GM23338 (cell line): ENCODE results near the gene TSPAN19. TPM values are rescaled to one million over a fixed set of nuclear protein-coding genes. Genes with fewer than 3 reads are reported as not detected.

Experiments
- ATAC-seq: fragments of 200-7000 bp; cut with Tn5 transposase; 3 replicates; pipeline ENCODE4 v1.9.1; 2020
- DNase-seq: peaks from one replicate; pipeline ENCODE4 v3.0.0-alpha.2; 2015; ENCODE audit warnings: low spot score
- H2AFZ ChIP-seq: fragments of 200-600 bp; sonication (generic); 2 replicates; pipeline ENCODE4 v1.8.0; 2016; ENCODE audit warnings: antibody characterized with exemption, mild to moderate bottlenecking, moderate library complexity
- H3F3A ChIP-seq: fragments of 200-600 bp; sonication (generic); replicated peaks from 2 replicates; pipeline ENCODE4 v1.8.0; 2017; ENCODE audit warnings: antibody characterized with exemption, mixed run types, low read depth
- H3K27ac ChIP-seq: fragments of 200-600 bp; sonication (generic); 2 replicates; pipeline ENCODE4 v1.6.1; 2016; ENCODE audit warnings: low read depth
- H3K27me3 ChIP-seq: fragments of 200-600 bp; sonication (generic); 2 replicates; pipeline ENCODE4 v1.8.0; 2016; ENCODE audit warnings: mild to moderate bottlenecking, mixed run types, moderate library complexity; ENCODE audit not compliant: insufficient read depth
- H3K36me3 ChIP-seq: fragments of 200-600 bp; sonication (generic); 2 replicates; pipeline ENCODE4 v1.8.0; 2016; ENCODE audit warnings: mild to moderate bottlenecking; ENCODE audit not compliant: insufficient read depth
- H3K4me1 ChIP-seq: fragments of 200-600 bp; sonication (generic); 2 replicates; pipeline ENCODE4 v1.8.0; 2016; ENCODE audit warnings: mild to moderate bottlenecking, moderate library complexity; ENCODE audit not compliant: insufficient read depth
- H3K4me2 ChIP-seq: fragments of 200-600 bp; sonication (generic); 2 replicates; pipeline ENCODE4 v1.7.1; 2017; ENCODE audit warnings: mixed run types
- H3K4me3 ChIP-seq: fragments of 200-600 bp; sonication (generic); 2 replicates; pipeline ENCODE4 v1.6.1; 2016; ENCODE audit warnings: mixed run types
- H3K79me2 ChIP-seq: fragments of 200-600 bp; sonication (generic); replicated peaks from 2 replicates; pipeline ENCODE4 v1.8.0; 2017; ENCODE audit warnings: mild to moderate bottlenecking; ENCODE audit not compliant: insufficient read depth
- H3K9me2 ChIP-seq: fragments of 200-600 bp; sonication (generic); 2 replicates; pipeline ENCODE4 v1.8.0; 2017; ENCODE audit not compliant: insufficient read depth
- H4K20me1 ChIP-seq: fragments of 200-600 bp; sonication (generic); replicated peaks from 2 replicates; pipeline ENCODE4 v1.8.0; 2017; ENCODE audit warnings: mild to moderate bottlenecking; ENCODE audit not compliant: insufficient read depth
- H3K27ac Mint-ChIP-seq: 2 replicates; pipeline ENCODE4 v1.8.0; 2020; ENCODE audit warnings: inconsistent platforms, mild to moderate bottlenecking, moderate library complexity, mixed read lengths
- H3K27me3 Mint-ChIP-seq: 3 replicates; pipeline ENCODE4 v1.8.0; 2022; ENCODE audit warnings: low read depth, mild to moderate bottlenecking, moderate library complexity, mixed read lengths, inconsistent platforms; ENCODE audit not compliant: insufficient read depth, poor library complexity
- H3K36me3 Mint-ChIP-seq: 3 replicates; pipeline ENCODE4 v1.8.0; 2021; ENCODE audit warnings: low read depth, mild to moderate bottlenecking, inconsistent platforms, moderate library complexity, mixed read lengths
- H3K4me1 Mint-ChIP-seq: 3 replicates; pipeline ENCODE4 v1.8.0; 2020; ENCODE audit warnings: mild to moderate bottlenecking, inconsistent platforms, mixed read lengths
- H3K4me3 Mint-ChIP-seq: 3 replicates; pipeline ENCODE4 v1.8.0; 2021; ENCODE audit warnings: moderate library complexity, mild to moderate bottlenecking, inconsistent platforms, mixed read lengths
- H3K9me3 Mint-ChIP-seq: 3 replicates; pipeline ENCODE4 v1.8.0; 2020; ENCODE audit warnings: moderate library complexity, mild to moderate bottlenecking, inconsistent platforms, mixed read lengths
- CREB1 ChIP-seq: fragments of 250-450 bp; sonication (Bioruptor Pico); IDR thresholded peaks from 2 replicates; pipeline ENCODE4 v1.5.0; 2020; ENCODE audit warnings: low read depth, mild to moderate bottlenecking, moderate library complexity
- EZH2 ChIP-seq: fragments of 200-600 bp; sonication (generic); IDR thresholded peaks from one replicate; pipeline ENCODE4 v1.8.0; 2017; ENCODE audit warnings: antibody characterized with exemption, mild to moderate bottlenecking, low read depth; ENCODE audit not compliant: unreplicated experiment
- EZH2phosphoT487 ChIP-seq: fragments of 200-600 bp; sonication (generic); IDR thresholded peaks from one replicate; pipeline ENCODE4 v1.8.1; 2018; ENCODE audit warnings: antibody characterized with exemption; ENCODE audit not compliant: unreplicated experiment
- STAT1 ChIP-seq: IDR thresholded peaks from one replicate; pipeline ENCODE4 v1.6.1; 2016; ENCODE audit warnings: antibody characterized with exemption; ENCODE audit not compliant: unreplicated experiment
- ZNF114 ChIP-seq: fragments of 250-450 bp; sonication (Bioruptor Pico); IDR thresholded peaks from 2 replicates; pipeline ENCODE4 v1.5.0; 2020; ENCODE audit warnings: mild to moderate bottlenecking, moderate library complexity
- ZNF331 ChIP-seq: fragments of 250-450 bp; sonication (Bioruptor Pico); IDR thresholded peaks from 2 replicates; pipeline ENCODE4 v1.5.0; 2020; ENCODE audit warnings: low read depth, mild to moderate bottlenecking, moderate library complexity
- polyA plus RNA-seq: library from polyadenylated mRNA; unstranded; fragments of >200 nt; fragmentation: Nextera tagmentation; extraction: Ambion mirVana; gene quantifications from 2 replicates; pipeline ENCODE4 v1.2.1, GENCODE V29; 2016
- total RNA-seq: library from RNA; depleted of rRNA; stranded (reverse); fragments of >200 nt; shearing (Covaris generic); gene quantifications from 2 replicates; pipeline ENCODE4 v1.2.3, GENCODE V29; 2014
- TF ChIP-seq, protein P1 (sequence below), 2 experiments: fragments of 200-600 bp in 1 of 2; sonication (generic) in 1 of 2; conservative IDR thresholded peaks; 2 replicates each; pipeline versions ENCODE4 v1.5.1 to v1.6.1; 2016 to 2017; ENCODE audit warnings: antibody characterized with exemption in 2 of 2, low read depth in 2 of 2, mild to moderate bottlenecking in 2 of 2, moderate library complexity in 1 of 2
- TF ChIP-seq, protein P2 (sequence below): IDR thresholded peaks from 2 replicates; pipeline ENCODE4 v1.6.1; 2016; ENCODE audit warnings: antibody characterized with exemption
- TF ChIP-seq, protein P3 (sequence below): IDR thresholded peaks from one replicate; pipeline ENCODE4 v1.6.1; 2018; ENCODE audit warnings: antibody characterized with exemption; ENCODE audit not compliant: unreplicated experiment
- TF ChIP-seq, protein P4 (sequence below): fragments of 250-450 bp; sonication (Bioruptor Pico); IDR thresholded peaks from 2 replicates; pipeline ENCODE4 v1.5.0; 2020; ENCODE audit warnings: mild to moderate bottlenecking, moderate library complexity

Gene TSPAN19
- total and polyA plus RNA-seq, 2 experiments from 2014 or later = 0.44 to 0.80 TPM

DNA sequence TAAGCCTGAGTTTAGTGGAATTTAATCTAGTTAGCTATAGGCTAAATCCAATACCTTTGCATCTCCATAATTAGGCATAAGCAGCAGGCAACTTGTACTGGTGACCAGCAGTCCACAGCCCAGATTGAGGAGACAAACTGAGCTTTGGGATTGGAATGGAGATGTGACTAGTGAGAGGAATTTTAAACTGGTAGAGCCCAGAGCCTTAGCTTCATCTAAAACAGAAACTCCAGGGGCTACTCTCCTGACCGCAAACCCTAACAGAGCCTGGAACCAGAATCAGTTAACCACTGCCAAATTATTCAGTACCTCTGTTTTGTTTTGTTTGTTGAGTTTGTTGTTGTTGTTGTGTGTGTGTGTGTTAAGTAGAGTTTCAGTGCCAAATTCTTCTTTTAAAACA is 53.2 kb downstream of the TSPAN19 start (continued):
- TF ChIP-seq, protein P1, sequence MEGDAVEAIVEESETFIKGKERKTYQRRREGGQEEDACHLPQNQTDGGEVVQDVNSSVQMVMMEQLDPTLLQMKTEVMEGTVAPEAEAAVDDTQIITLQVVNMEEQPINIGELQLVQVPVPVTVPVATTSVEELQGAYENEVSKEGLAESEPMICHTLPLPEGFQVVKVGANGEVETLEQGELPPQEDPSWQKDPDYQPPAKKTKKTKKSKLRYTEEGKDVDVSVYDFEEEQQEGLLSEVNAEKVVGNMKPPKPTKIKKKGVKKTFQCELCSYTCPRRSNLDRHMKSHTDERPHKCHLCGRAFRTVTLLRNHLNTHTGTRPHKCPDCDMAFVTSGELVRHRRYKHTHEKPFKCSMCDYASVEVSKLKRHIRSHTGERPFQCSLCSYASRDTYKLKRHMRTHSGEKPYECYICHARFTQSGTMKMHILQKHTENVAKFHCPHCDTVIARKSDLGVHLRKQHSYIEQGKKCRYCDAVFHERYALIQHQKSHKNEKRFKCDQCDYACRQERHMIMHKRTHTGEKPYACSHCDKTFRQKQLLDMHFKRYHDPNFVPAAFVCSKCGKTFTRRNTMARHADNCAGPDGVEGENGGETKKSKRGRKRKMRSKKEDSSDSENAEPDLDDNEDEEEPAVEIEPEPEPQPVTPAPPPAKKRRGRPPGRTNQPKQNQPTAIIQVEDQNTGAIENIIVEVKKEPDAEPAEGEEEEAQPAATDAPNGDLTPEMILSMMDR (conservative IDR thresholded peaks at IDR 0.05; ENCODE audit: low read depth in 2 of 2) = no peak
- TF ChIP-seq, protein P2, sequence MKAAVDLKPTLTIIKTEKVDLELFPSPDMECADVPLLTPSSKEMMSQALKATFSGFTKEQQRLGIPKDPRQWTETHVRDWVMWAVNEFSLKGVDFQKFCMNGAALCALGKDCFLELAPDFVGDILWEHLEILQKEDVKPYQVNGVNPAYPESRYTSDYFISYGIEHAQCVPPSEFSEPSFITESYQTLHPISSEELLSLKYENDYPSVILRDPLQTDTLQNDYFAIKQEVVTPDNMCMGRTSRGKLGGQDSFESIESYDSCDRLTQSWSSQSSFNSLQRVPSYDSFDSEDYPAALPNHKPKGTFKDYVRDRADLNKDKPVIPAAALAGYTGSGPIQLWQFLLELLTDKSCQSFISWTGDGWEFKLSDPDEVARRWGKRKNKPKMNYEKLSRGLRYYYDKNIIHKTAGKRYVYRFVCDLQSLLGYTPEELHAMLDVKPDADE = no peak
- TF ChIP-seq, protein P3, sequence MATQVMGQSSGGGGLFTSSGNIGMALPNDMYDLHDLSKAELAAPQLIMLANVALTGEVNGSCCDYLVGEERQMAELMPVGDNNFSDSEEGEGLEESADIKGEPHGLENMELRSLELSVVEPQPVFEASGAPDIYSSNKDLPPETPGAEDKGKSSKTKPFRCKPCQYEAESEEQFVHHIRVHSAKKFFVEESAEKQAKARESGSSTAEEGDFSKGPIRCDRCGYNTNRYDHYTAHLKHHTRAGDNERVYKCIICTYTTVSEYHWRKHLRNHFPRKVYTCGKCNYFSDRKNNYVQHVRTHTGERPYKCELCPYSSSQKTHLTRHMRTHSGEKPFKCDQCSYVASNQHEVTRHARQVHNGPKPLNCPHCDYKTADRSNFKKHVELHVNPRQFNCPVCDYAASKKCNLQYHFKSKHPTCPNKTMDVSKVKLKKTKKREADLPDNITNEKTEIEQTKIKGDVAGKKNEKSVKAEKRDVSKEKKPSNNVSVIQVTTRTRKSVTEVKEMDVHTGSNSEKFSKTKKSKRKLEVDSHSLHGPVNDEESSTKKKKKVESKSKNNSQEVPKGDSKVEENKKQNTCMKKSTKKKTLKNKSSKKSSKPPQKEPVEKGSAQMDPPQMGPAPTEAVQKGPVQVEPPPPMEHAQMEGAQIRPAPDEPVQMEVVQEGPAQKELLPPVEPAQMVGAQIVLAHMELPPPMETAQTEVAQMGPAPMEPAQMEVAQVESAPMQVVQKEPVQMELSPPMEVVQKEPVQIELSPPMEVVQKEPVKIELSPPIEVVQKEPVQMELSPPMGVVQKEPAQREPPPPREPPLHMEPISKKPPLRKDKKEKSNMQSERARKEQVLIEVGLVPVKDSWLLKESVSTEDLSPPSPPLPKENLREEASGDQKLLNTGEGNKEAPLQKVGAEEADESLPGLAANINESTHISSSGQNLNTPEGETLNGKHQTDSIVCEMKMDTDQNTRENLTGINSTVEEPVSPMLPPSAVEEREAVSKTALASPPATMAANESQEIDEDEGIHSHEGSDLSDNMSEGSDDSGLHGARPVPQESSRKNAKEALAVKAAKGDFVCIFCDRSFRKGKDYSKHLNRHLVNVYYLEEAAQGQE = no peak
- no peak for TF ChIP-seq ZNF114 (CRISPR knock-in tag)
- TF ChIP-seq EZH2phosphoT487 = no peak
- TF ChIP-seq STAT1 = no peak
- no peak for TF ChIP-seq CREB1 (CRISPR knock-in tag)

DNA sequence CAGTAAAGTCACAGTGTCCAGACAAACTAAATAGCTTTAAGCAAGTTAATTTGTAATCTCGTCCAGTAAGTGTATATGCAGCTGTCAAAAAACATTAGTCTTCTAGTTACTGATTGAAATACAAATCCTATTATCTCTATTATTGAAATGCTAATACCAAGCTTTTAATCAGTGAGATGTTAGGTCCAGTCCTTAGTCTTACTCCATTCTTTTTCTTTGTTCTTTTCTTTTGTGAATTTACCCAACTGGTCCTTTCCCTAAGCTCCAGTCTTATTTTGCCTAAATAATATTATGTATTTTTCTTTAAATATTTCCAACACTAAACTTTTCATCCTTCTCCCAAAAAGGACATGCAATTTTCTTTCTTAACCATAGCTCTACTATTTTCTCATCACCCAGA is 57.2 kb downstream of the TSPAN19 start:
- H4K20me1 ChIP-seq = no peaks in the 10 kb centered on the region
- ATAC-seq (no peak), DNase-seq (no peak)
- peaks cover 6% of the 10 kb centered on the region; the same call in 1 of the 2 replicates for H3K4me1 ChIP-seq
- H3K4me3 Mint-ChIP-seq = no peak overlapping the region
- H3F3A ChIP-seq = no peaks in the 10 kb centered on the region
- no peaks in the 10 kb centered on the region for H3K36me3 ChIP-seq
- peaks cover 5% of the 10 kb centered on the region; the same call in 1 of the 3 replicates for H3K36me3 Mint-ChIP-seq
- H3K9me2 ChIP-seq = no peaks in the 10 kb centered on the region; the same call in 1 of the 2 replicates
- no peaks in the 10 kb centered on the region for H3K79me2 ChIP-seq
- no peak overlapping the region for H3K27ac ChIP-seq
- no peaks in the 10 kb centered on the region for H3K27me3 ChIP-seq
- H3K27ac Mint-ChIP-seq = no peak overlapping the region
- H3K4me3 ChIP-seq = no peak overlapping the region
- H3K9me3 Mint-ChIP-seq = peaks cover 5% of the 10 kb centered on the region; the same call in 1 of the 3 replicates
- H3K27me3 Mint-ChIP-seq = peaks cover 2% of the 10 kb centered on the region
- H3K4me1 Mint-ChIP-seq = peaks cover 19% of the 10 kb centered on the region; the same call in 2 of the 3 replicates
- no peak overlapping the region for H2AFZ ChIP-seq
- no peak overlapping the region for H3K4me2 ChIP-seq
- TF ChIP-seq, protein P4, sequence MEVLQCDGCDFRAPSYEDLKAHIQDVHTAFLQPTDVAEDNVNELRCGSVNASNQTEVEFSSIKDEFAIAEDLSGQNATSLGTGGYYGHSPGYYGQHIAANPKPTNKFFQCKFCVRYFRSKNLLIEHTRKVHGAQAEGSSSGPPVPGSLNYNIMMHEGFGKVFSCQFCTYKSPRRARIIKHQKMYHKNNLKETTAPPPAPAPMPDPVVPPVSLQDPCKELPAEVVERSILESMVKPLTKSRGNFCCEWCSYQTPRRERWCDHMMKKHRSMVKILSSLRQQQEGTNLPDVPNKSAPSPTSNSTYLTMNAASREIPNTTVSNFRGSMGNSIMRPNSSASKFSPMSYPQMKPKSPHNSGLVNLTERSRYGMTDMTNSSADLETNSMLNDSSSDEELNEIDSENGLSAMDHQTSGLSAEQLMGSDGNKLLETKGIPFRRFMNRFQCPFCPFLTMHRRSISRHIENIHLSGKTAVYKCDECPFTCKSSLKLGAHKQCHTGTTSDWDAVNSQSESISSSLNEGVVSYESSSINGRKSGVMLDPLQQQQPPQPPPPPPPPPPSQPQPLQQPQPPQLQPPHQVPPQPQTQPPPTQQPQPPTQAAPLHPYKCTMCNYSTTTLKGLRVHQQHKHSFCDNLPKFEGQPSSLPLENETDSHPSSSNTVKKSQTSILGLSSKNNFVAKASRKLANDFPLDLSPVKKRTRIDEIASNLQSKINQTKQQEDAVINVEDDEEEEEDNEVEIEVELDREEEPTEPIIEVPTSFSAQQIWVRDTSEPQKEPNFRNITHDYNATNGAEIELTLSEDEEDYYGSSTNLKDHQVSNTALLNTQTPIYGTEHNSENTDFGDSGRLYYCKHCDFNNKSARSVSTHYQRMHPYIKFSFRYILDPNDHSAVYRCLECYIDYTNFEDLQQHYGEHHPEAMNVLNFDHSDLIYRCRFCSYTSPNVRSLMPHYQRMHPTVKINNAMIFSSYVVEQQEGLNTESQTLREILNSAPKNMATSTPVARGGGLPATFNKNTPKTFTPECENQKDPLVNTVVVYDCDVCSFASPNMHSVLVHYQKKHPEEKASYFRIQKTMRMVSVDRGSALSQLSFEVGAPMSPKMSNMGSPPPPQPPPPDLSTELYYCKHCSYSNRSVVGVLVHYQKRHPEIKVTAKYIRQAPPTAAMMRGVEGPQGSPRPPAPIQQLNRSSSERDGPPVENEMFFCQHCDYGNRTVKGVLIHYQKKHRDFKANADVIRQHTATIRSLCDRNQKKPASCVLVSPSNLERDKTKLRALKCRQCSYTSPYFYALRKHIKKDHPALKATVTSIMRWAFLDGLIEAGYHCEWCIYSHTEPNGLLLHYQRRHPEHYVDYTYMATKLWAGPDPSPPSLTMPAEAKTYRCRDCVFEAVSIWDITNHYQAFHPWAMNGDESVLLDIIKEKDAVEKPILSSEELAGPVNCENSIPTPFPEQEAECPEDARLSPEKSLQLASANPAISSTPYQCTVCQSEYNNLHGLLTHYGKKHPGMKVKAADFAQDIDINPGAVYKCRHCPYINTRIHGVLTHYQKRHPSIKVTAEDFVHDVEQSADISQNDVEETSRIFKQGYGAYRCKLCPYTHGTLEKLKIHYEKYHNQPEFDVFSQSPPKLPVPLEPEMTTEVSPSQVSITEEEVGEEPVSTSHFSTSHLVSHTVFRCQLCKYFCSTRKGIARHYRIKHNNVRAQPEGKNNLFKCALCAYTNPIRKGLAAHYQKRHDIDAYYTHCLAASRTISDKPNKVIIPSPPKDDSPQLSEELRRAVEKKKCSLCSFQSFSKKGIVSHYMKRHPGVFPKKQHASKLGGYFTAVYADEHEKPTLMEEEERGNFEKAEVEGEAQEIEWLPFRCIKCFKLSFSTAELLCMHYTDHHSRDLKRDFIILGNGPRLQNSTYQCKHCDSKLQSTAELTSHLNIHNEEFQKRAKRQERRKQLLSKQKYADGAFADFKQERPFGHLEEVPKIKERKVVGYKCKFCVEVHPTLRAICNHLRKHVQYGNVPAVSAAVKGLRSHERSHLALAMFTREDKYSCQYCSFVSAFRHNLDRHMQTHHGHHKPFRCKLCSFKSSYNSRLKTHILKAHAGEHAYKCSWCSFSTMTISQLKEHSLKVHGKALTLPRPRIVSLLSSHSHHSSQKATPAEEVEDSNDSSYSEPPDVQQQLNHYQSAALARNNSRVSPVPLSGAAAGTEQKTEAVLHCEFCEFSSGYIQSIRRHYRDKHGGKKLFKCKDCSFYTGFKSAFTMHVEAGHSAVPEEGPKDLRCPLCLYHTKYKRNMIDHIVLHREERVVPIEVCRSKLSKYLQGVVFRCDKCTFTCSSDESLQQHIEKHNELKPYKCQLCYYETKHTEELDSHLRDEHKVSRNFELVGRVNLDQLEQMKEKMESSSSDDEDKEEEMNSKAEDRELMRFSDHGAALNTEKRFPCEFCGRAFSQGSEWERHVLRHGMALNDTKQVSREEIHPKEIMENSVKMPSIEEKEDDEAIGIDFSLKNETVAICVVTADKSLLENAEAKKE (CRISPR knock-in tag) = no peak
- TF ChIP-seq ZNF331 (CRISPR knock-in tag) (no peak), EZH2 (no peak)
- TF ChIP-seq, protein P2 = no peak
